Embryonic facial prominence (tissue), 1 donor: ENCODE measurements around the gene GLT8D1.
"Not testable (repeated sequence)": the region's sequence is repeated elsewhere in the genome, so short reads cannot be mapped to it uniquely, and the experiment has no call there.

Experiments used
- DNase-seq: peaks from one replicate; pipeline ENCODE4 v3.0.0-alpha.2; 2016; ENCODE audit errors: extremely low spot score

The GLT8D1 gene

GRCh38 chr3:52679811-52680210 lies 25.8 kb downstream of the GLT8D1 start:
- no peak for DNase-seq

GRCh38 chr3:52679199-52679538 lies 26.4 kb downstream of the GLT8D1 start:
- DNase-seq: no peak

- no peak for DNase-seq
Measured at GRCh38 chr3:52678265-52679198, 27.1 kb downstream of the GLT8D1 start.

GRCh38 chr3:52676201-52676600 lies 29.4 kb downstream of the GLT8D1 start:
- not testable (repeated sequence) for DNase-seq

GRCh38 chr3:52671676-52672075 lies 33.9 kb downstream of the GLT8D1 start:
- no peak for DNase-seq

- DNase-seq: no peak
Measured at GRCh38 chr3:52670621-52671521, 34.7 kb downstream of the GLT8D1 start.

- DNase-seq: no peak
Measured at GRCh38 chr3:52663098-52663497, 42.5 kb downstream of the GLT8D1 start.

- no peak for DNase-seq
Measured at GRCh38 chr3:52660046-52660445, 45.5 kb downstream of the GLT8D1 start.

GRCh38 chr3:52655895-52656294 lies 49.7 kb downstream of the GLT8D1 start:
- DNase-seq: no peak

- DNase-seq: no peak
Measured at GRCh38 chr3:52651592-52651991, 54.0 kb downstream of the GLT8D1 start.

GRCh38 chr3:52650439-52650838 lies 55.2 kb downstream of the GLT8D1 start:
- no peak for DNase-seq

GRCh38 chr3:52649461-52650210 lies 56.0 kb downstream of the GLT8D1 start:
- DNase-seq: no peak

- no peak for DNase-seq
Measured at GRCh38 chr3:52645549-52645948, 60.0 kb downstream of the GLT8D1 start.
